HepG2 (cell line): Measurements from ENCODE around the gene ATL2.

Experiments used
- ATF1 ChIP-seq: IDR thresholded peaks from 2 replicates; pipeline ENCODE4 v1.6.1; 2016; ENCODE audit warnings: mild to moderate bottlenecking, control low read depth
- CTCF ChIP-seq: sonication (generic); formaldehyde crosslinking; IDR thresholded peaks from 2 replicates; pipeline ENCODE4 v1.5.0; 2020; ENCODE audit warnings: mild to moderate bottlenecking, missing genetic modification reagents, moderate library complexity
- EZH2 ChIP-seq: conservative IDR thresholded peaks from 2 replicates; pipeline ENCODE4 v1.6.1; 2012; ENCODE audit warnings: mild to moderate bottlenecking, low read depth, low read length, moderate library complexity
- HCFC1 ChIP-seq: fragments of 150-350 bp; IDR thresholded peaks from 2 replicates; pipeline ENCODE4 v1.6.1; 2014; ENCODE audit warnings: low read depth, low read length
- IKZF1 ChIP-seq: fragments of 450-650 bp; IDR thresholded peaks from 2 replicates; pipeline ENCODE4 v1.7.1; 2016
- POLR2G ChIP-seq: fragments of 200-400 bp; formaldehyde crosslinking; IDR thresholded peaks from 2 replicates; pipeline ENCODE4 v1.6.1; 2018; ENCODE audit warnings: mild to moderate bottlenecking, low read depth, low read length, moderate library complexity
- RAD21 ChIP-seq: fragments of 450-650 bp; formaldehyde crosslinking; IDR thresholded peaks from 2 replicates; pipeline ENCODE4 v1.5.0; 2020; ENCODE audit warnings: mild to moderate bottlenecking
- TCF7L2 ChIP-seq: IDR thresholded peaks from 2 replicates; pipeline ENCODE4 v1.6.1; 2011; ENCODE audit warnings: mild to moderate bottlenecking, low read depth, low read length, moderate library complexity
- THAP8 ChIP-seq: sonication (generic); formaldehyde crosslinking; IDR thresholded peaks from 2 replicates; pipeline ENCODE4 v1.5.1; 2020; ENCODE audit warnings: missing genetic modification reagents, mild to moderate bottlenecking, borderline replicate concordance
- ZNF121 ChIP-seq: sonication (generic); formaldehyde crosslinking; IDR thresholded peaks from 2 replicates; pipeline ENCODE4 v1.5.0; 2020; ENCODE audit warnings: mild to moderate bottlenecking, missing genetic modification reagents
- ZNF224 ChIP-seq: sonication (generic); formaldehyde crosslinking; IDR thresholded peaks from 2 replicates; pipeline ENCODE4 v1.5.0; 2020; ENCODE audit warnings: mild to moderate bottlenecking, missing genetic modification reagents

GRCh38 chr2:38415023-38415422, 38.0 kb upstream of the ATL2 start:
- TF ChIP-seq ZNF224 (CRISPR knock-in tag) (no peak), POLR2G (no peak), ZNF121 (no peak), HCFC1 (no peak), TCF7L2 (no peak), RAD21 (no peak), THAP8 (CRISPR knock-in tag) (no peak), IKZF1 (no peak), EZH2 (no peak), CTCF (CRISPR knock-in tag) (no peak), ATF1 (CRISPR knock-in tag) (no peak)
